NCI-H1105 (cell line): ENCODE measurements around the gene KCNJ6.

Experiments
- DNase-seq: peaks from one replicate; lab custom pipeline; 2025; lab: John Stamatoyannopoulos, UW

KCNJ6 gene

DNA sequence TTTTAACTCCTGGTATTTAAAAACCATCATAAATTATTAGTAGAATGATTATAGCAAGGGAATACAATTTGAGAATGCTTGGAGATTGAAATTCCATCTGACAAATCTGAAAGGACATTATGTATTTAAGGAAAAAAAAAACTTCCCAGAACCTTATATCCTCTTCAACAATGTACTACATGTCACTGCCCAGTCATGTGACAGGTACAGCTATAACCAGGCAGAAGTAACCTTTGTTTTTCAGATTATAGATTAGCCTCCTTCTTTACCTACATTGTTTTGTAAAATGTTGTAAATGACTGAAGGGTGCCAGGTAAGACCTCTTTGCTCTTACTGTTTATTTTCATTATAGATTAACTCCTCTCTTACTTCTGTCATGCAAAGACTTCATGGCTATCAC lies 96.9 kb downstream of the KCNJ6 start:
- DNase-seq: no peak

DNA sequence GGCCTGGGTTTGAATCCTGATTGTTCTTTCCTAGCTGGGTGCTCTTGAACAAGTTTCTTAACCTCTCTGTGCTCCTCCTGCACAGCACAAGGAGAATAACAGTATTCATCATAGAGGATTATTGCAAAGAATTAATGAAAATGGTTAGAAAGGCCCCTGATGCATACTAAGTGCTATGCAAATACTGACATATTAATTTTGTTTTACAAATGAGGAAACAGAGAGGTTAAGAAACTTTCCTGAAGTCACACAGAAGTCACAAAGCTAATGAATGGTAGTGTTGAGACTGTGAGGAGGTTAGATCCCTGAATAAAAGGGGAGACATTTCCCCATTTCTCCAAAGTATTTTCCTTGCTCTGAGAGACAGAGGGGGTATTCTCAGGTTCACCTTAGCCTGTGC lies 99.0 kb downstream of the KCNJ6 start:
- no peak for DNase-seq

DNA sequence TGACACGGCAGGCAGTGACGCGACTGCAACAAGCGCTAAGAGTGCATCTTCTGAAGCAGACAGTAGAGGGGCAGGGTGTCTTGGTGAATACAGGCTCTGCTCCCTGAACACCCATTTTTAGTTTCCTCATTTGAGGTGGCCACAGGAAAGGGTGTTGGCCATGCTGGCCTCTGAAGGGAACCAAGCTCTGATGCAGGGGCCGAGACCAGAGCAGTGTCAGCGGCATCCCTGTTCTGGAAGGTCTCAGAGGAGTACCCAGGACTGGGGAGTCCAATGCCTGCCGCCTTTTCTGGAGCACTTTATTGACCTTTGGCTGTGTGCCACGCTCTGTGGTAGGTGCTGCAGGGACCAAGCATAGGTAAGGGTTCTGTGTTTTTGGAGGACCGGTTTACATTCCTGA lies 100.4 kb downstream of the KCNJ6 start:
- no peak for DNase-seq

DNA sequence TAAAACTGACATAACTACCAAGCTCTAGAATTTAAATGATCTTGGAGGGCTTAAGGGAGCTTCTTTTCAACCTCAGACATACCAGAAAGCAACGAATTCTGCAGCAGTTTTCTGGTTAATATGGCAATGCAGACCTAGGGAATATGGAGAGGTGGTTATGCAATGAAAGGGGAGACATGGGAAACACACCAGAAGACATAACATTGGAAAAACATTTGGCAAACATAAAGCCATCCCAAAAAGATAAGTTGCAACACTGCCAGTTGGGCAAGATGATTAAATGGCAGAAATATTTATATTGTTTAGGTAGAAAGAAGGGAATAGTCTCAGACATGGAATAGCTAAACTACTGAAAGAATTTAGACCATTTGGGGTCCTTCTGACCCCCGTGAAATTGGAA lies 104.5 kb downstream of the KCNJ6 start:
- no peak for DNase-seq

DNA sequence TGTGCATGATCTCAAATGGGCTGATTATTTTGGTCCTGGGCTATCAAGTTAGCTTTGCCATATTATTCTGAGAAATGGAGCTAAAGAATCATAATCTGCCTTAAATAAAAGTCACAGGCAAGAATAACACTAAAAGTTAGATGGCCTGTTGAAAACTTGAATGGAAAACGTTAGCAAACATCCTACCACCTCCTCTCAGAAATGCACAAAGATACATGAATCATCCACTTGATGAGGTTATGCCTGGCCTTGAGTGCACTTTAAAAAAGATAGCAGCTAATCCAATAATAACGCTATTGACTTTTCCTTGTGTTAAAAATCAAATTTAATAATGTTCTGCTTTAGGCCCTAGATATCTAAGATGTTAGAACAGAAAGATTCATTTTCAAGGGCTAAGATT lies 108.0 kb downstream of the KCNJ6 start:
- DNase-seq: no peak

DNA sequence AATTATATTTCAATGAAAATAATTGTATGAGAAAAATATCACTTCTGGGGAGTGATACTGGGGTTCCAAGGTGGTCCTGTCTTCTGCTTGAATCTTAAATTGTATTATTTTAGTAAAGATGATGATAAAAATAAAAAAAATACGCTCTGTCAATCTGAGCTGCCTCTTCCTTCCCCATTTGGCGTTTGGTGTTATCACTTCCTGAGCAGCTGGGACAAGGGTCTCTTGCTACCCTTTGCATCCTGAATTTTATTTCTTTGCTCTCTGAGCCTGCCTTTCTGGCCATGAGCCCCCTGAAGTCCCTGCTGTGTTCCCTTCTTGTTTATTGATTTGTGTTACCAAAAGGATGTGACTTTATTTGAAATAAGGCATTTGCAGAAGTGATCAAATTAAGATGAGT lies 111.0 kb downstream of the KCNJ6 start:
- DNase-seq: no peak

DNA sequence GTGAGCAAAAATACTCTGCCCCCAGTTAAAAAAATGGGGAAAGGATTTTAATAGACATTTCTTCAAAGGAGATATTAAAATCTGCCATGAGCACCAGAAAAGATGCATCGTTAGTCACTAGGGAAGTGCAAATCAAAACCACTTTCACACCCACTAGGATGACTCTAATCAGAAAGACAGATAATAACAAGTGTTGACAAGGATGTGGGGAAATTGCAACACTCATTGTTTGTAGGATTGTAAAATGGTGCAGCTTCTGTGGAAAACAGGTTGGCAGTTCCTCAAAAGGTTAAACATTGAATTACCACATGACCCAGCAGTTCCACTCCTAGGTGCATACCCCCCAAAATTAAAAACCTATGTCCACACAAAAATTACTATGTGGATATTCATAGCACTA lies 112.3 kb downstream of the KCNJ6 start:
- DNase-seq: no peak

DNA sequence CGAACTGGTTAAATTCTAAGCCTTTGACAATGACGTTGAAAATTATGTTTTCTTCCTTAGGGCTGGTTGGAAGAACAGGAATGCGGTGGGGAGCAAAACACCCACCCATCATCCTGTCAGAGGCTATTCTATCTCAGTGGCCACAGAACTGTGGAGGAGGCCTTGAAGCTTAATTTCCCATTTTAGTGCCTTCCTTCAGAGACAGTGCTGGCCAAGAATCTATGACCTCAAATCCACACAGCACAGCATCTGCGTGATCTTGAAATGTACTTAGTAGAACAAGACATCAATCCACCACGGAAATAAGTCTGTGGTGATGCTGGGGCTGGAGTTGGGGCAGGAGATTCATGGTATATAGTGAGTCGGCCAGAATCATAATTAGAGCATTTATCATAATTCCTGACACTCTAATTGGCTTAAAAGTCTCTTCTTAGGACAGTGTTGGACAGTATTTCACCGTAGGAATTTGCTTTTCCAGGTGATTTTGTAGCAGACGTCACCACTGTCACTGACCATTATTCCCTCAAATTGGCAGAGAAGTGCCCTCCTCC lies 113.1 kb downstream of the KCNJ6 start:
- no peak for DNase-seq

DNA sequence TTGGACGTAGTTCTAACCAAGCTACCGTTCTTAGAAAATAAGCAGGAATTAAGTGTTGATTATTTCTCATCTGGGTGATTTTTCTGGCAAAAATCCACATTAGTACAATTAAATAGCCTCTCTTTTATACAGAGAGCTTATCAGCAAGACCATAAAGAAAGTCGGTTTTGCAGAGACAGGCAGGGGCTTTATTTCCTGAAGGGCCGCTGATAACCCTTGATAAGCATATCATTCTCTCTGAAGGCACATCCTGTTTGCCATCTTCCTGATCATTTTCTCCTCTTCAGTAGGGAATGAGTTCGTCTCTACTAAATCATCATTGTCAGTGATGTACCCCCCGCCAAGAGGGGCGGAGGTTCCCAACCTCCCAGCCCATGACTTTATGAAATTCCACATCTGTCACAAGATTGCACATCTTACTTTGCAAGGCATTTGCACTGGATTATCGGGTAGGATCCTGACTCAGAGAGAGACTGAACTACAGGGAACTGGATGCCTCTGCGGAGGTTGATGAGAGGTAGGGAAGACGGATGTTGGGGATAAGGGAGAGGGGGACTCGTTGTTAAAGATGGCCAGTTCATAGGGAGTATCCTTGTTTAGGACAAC lies 115.7 kb downstream of the KCNJ6 start:
- DNase-seq: no peak

DNA sequence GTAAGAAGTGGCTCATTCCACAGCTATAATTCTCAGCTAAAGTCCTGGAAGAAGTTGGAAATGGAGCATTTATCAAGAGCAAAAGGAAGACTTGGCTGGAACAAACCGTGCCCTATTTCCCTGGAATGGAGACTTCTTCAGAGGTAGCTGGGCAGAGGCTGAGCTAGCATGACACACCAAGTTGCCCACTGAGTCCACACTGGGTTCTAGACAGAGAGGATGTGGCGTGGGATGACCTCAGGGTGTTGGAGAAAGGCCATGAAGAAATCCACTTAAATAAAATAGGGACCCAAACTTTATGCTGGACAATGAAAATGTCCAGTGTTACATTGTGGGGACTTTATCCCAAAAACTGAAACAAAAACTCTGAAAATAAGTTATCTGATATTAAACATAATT lies 116.2 kb downstream of the KCNJ6 start:
- no peak for DNase-seq

DNA sequence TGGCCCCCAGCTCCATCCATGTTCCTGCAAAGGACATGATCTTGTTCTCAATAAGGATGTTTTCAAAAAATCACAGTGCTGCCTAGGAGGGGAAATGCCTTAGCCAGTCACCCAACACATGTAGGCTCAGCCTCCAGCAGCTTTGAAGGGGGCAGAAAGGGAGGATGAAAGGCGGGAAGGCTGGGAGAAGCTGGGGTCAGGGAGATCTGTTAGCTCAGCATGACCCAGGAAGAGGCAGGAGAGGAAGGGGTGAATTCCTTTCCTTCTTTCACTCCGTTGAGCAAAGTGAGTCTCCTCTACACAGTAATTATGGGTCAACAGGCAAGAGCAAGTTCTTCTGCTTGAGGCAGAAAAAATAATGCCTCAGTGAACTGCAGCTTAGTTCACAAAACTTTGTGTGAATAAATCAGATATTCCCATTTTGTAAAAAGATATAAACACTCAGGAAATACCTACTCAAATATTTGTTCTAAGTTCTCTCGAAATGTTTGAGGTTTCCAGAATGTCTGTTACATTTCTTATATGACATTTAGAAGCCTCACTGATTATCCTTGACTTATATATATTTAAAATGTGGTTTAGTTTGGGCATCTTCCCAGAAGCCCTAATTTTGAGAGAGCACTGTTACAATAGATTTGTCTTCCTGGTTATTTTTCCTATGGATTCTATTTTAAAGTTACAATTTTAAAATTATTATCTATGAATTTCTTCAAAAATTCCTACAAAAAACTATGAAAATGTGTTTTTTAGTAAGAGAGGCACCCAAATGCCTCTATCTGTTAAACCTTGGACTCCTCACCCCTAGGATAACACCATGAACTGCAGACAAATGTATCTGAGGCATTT lies 116.8 kb downstream of the KCNJ6 start:
- no peak for DNase-seq

DNA sequence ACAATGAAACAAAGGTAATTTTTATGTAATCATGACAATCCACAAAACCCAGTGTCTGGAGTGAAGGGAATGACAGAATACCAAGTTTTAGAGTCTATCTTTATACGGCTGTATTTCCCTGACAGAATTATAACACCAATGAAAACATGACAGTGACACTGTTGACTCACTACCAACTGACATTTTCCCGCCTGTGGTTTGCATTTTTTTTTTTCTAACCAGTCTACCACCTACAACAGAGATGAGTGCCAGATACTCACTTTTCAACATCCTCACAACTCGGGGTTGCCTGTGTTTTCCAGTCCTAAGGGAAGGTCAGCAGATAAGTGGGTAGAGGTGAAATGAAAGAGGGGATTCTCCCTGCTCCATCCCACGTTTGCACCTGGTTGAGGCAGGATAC lies 118.9 kb downstream of the KCNJ6 start:
- DNase-seq: no peak

DNA sequence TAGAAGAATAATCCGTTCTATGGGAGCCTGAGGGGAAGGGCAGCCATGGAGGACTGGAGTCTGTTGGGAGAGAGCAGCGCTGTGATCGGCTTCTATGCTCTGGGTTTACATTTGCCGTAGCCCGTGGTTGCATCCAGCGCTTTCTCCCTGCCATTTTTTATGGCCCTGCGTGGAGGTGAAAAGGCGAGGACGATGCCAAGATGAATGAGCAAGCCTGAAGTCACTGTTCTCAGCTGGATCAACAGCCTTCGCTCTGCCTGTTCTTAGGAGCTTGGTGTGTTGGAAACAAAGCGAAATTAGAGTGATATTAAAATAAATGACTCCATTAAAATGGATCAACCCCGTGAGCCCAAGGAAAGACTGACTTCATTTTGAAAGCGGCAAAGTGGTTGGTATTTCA lies 120.2 kb downstream of the KCNJ6 start:
- no peak for DNase-seq

DNA sequence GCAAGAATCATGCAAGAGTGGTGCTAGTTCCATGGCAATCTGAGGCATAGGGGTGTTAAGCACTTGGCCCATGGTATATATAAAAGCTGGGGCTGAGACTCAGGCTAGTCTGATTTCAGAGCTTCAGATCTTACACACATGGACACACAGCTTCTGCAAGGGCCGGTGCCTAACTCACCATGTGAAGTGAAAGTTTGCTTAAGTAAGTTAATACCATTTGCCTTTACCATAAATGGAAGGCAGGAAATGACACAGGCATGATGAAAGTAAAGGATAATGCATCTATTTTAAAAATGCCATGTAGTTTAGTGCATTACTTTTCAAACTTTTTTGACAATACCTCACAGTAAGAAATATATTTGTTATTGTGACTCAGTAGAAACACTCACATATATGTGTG lies 122.6 kb downstream of the KCNJ6 start:
- DNase-seq: no peak

DNA sequence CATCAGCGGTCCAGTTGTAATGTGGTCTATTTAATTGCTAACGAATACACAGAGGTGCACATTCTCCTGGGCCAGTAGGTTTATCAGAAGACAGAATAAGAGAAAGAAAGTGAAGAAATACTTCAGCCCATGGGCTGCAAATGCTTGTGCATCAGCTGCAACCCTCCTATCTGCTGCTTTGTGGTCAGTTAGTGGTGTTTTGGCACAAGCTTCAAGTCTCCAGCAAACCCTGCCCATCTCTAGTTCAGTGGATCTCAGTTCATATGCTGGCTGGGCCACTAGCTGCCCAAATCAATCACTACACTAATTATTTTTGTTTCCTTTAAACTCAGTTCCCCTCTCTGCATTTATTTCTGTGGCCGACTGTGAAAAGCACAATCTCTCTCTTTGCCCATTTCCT lies 124.2 kb downstream of the KCNJ6 start:
- DNase-seq: no peak

DNA sequence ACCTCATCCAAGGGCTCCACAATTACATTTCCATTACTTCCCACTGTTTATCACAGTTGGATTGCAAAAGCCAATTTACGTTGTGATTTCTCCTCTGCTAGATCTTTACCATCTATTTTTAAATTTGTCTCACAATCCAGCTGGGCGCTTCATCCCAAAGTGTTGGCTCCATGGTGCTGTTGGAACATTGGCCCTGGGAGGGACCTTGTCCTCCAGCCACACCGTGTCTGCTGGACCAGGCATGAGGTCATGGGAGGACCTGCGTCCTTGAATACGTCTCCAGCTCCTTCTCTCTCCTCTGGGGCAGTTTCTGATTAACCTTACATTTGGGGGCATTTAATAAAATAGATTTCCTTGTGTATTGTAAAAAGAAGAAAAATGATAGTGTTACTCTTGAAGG lies 125.4 kb downstream of the KCNJ6 start:
- no peak for DNase-seq

DNA sequence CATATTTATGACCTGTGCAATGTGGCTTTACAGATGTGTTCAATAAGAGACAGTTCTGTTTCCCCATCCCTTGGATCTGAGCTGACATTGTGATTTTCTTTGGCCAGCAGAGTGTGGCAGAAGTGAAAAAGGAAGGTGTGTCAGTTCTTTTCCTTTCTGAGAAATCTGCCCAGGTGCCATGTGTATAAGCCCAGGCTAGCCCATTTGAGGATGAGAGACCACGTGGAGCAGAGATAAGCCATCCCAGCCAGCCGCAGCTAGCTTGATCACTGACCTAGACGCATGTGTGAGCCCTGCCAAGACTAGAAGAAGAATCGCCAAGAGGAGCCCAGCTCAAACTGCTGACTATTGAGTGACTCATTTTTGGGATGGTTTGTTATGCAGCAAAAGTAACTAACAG lies 127.8 kb downstream of the KCNJ6 start:
- DNase-seq: no peak

DNA sequence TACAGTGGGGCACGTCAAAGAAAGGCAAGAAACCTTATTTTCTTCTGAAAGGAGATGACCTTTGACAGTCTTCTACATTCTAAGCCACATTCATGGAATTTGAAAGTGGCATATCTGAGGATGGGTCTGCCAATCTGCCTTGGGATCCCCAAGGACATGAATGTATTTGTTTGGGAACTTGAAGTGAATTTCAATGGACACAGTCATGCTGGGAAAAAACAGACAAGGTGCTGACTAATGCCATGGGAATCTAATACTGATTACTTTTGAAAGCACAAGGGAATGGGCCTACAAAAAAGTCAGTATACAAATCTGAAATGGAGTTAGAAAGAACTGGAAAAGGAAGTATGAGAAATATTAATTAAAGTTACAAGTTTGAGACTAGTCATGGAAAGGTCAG lies 128.8 kb downstream of the KCNJ6 start:
- no peak for DNase-seq

DNA sequence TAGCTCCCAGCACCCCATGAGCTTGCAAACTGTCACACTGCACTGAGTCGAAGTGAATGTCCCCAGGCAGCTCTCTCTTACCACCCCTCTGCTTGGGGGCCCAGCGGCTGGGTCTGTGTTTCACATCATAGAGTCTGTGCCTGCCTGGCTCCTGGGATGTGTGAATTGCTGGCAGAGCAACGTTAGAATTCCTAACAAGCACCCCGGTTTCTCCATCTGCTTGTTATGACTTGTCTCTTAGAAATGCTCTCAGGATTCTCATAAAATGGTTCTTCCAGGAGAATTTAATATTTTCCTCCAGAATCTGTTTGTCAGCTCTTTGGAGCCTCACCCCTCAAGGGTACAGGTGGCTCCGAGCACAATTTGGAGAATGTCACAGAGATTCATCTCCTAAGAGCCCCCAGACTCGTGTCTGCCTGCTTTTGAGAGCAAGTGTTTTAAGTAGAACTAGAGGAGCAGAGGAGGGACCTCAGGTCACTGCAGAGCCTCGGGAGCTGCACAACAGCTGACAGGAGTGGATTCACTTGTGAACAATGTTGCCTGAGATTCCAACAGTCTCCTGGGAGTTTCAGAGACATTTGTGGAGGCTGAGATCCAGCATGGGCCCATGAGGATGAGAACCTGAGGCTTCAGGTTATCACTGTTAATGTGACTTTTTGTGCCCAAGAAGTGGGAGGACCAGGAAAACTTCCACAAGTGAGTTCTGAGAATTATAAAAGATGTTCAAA lies 131.5 kb downstream of the KCNJ6 start:
- no peak for DNase-seq

DNA sequence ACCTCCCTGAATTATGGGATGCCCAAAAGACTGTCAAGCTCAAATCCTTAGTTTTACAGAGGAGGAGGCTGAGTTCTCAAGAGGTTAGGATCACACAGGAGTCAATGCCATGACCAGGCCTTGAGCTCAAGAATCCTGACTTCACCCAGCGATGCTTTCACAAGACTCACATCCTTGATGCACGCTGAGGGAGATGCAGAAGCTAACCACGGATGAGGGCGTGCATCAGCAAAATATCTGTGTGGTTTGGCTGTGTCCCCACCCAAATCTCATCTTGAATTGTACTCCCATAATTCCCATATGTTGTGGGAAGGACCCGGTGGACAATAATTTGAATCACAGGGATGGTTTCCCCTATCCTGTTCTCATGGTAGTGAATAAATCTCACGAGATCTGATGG lies 133.2 kb downstream of the KCNJ6 start:
- no peak for DNase-seq

DNA sequence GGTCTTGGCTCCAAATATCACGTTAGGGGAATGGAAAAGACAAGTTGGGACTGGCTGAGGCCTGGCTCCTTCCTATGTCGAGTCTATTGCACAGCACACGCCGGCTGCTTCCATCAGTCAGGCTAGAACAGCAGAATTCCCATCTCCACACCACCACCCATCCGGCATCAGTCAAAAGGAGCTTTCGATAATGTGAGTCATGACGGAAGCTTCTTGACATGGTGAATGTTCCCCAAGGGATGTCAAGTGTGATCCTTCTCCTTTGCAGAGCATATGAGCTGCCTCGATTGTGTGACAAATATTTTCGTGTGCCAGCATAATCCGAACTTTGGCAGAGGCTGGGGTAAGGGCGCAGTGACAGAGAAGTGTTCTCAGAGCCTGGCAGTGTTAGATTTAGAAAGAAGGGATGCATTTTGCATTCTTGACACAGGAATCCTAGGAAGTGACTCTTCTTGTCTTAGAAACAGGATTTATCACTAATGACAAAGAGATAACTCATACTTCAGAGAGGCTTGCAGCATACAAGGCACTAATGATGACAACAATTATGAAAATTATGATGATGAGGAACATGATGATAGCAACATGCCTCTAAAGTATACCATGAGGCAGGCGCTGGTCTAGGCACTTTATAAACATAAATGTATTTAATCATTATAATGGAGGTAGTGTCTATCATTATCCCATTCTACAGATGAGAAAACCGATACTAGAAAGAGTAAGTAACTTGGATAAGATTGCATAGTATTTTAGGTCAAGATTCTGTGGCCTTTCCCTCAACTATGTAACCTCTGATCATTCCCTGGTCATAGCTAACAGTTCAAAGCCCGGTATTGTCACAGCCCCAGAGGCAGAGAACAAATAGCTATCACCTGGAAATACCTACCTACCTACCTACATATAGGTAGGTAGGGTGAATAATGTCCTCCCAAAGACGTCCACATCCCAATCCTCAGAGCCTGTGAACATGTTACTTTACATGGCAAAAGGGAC lies 135.0 kb downstream of the KCNJ6 start:
- no peak for DNase-seq

DNA sequence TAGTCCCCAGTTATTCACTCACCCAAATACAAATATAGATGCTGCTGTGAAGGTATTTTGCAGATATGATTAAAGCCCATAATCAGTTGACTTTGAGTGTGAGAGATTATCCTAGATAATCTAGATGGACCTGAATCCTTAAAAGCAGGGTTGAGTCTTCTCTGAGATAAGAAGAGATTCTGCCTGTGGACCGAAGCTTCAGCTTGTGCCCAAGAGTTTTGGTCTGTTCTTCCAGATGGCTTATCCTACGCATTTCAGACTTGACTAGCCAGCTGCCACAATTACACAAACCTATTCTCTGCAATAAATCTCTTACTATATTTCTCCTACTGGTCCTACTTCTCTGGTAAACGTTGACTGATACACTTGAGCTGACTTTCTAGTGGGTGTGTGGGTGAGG lies 145.1 kb downstream of the KCNJ6 start:
- no peak for DNase-seq
